HG03558 (cell line): ENCODE results near the gene GPR55.
"Not testable (repeated sequence)": the region's sequence is repeated elsewhere in the genome, so short reads cannot be mapped to it uniquely, and the experiment has no call there.

Experiments
- ATAC-seq: cut with Tn5 transposase; IDR thresholded peaks from one replicate; pipeline ENCODE4 v1.9.1; 2021; ENCODE audit warnings: moderate number of reproducible peaks; ENCODE audit not compliant: unreplicated experiment; ENCODE audit errors: extremely low read depth

Gene GPR55

GRCh38 chr2:230936243-230936642, 11.2 kb upstream of the GPR55 start:
- ATAC-seq, result not testable (repeated sequence)

- no peak for ATAC-seq
Observed at GRCh38 chr2:230935130-230935430, 10.0 kb upstream of the GPR55 start.

GRCh38 chr2:230934231-230935129, 9.4 kb upstream of the GPR55 start:
- ATAC-seq, result no peak

DNA sequence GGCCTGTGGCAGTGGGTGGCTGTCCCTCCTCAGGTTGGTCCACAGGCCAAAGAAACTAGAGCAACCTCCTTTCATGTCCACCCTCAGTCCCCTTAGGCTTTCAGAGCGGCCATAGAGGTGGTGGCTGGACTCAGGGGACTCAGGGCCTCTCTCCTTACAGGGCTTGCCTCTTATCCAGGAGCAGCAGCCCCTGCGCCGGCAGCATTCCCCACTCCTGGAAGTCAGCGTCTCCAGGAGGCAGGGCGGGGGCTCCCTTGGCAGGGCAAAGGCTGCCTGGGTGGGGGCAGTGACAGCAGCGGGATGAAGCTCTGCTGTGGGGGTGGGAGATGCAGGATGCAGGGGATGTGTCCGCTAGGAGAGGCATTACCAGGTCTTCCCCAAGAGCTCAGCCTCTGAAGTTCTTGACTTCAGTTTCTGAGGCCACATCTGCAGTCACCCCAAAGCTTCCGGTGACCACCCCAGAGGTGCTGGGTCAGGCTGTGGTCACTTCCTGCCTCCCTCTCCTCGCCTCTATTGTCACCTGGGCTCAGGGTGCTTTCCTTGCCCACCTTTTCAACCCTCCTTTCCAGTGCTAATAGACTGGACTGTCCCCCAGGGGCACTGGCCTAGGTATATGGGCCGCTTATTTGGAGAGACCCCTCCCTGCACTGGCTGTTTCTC, 8.6 kb upstream of the GPR55 start:
- ATAC-seq, result no peak

DNA sequence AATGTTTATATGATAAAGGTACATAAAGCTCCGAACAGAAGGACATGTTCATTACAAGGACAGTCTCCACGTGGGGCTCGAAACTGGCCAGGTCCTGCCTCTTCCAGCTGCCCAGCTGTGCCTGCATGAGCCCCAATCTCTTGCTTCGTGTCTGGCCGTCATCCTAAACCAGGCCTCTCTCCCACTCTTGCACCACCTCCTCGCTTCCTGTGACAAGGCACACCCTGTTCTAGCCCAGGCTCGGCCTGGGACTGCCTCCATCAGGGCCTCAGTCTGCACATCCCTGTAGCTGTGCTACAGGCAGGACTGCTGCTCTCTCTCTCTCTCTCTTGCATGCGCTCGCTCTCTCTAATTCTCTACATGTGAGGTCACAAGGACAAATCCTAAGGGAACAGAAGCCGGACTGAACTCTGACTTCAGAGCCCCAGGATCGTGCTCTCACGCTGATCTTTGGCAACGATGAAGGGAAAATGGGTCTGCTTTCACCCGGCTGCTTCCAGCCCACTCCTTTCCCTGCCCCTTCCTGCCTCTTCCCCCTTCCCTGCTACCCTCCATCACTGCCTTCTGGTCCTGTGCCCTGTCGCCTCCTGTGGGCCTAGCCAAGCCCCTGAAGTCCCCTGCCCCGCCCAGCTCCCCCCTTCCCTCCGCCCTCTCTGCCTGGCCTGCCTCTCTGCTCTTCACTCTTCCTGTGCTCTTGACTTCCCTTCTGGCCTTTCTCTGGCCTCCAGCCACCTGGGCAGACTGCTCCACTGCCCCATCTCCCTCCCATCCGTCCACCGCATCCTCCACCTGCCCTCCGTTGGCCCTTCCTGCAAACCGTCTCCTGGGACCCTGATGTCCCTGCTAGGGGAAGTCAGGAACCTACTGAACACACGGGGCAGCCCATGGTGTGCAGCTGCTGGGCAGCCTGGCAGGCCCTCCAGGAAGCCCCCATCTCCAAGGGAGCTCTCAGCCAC, 7.8 kb upstream of the GPR55 start:
- no peak for ATAC-seq

DNA sequence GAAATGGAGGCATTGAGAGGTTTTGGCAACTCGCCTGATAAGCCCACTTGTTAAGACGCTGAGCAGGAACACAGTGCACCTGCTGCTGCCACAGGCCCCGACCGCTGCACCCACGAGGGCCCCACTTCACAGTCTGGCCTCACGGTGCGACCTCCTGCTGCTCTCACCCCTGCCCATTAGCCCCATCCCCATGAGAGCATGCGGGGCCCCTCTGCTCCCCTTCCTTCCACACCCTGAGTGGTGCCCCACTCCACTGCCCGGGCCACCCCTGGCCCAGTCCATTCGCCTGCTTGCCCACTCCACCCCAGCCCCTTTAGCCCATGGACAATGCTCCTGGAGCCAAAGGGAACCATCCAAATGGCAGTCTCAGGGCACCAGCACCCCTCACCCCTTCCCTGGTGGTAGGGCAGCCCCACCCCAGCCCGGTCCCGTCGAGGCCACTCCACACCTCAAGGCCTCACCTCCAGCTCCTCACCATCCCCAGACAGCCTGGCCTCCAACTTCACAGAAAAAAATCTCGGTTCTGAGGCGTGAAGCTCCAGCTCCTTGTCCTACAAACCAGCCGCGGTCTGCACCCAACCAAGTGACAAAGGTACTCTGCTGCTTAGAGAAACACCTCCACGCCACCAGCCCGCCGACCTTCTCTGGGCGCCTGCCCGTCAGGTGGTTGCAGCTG, 6.7 kb upstream of the GPR55 start:
- ATAC-seq, result no peak

GRCh38 chr2:230930928-230931555, 6.0 kb upstream of the GPR55 start:
- ATAC-seq, result no peak

- no peak for ATAC-seq
Observed at GRCh38 chr2:230930149-230930780, 5.2 kb upstream of the GPR55 start.

- no peak for ATAC-seq
Observed at GRCh38 chr2:230929381-230930148, 4.5 kb upstream of the GPR55 start.

DNA sequence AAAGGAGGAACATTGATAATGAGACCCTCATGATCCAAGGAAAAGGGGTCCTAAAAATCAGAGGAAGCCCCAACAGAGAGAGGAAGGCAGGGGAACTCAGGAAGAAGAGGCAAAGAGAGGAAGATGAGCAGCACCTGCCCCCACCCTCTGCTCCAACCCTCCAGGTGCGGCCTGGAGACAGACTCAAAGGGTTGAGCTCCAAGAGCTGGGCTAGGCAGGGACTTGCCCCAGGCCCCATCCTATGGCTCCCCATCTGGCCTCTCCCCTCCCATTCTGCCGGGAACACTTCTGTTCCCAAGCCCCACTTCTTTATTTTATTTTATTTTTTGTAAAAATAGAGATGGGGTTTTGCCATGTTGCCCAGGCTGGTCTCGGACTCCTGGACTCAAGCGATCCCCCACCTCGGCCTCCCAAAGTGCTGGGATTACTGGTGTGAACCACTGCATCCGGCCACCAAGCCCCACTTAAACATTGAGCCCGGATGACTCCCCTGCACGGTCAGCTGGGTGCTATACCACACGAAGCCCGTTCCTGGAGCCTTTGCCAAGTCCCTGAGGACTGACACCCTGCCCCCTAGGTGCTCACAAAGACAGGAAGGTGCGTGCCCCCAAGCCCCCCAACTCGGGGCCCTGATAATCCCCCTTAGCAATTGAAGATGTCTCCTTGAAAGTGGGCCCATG, 3.8 kb upstream of the GPR55 start:
- ATAC-seq, result no peak

- no peak for ATAC-seq
Observed at GRCh38 chr2:230927711-230928341, 2.8 kb upstream of the GPR55 start.

GRCh38 chr2:230925879-230926765, 1.1 kb upstream of the GPR55 start:
- ATAC-seq, result no peak

DNA sequence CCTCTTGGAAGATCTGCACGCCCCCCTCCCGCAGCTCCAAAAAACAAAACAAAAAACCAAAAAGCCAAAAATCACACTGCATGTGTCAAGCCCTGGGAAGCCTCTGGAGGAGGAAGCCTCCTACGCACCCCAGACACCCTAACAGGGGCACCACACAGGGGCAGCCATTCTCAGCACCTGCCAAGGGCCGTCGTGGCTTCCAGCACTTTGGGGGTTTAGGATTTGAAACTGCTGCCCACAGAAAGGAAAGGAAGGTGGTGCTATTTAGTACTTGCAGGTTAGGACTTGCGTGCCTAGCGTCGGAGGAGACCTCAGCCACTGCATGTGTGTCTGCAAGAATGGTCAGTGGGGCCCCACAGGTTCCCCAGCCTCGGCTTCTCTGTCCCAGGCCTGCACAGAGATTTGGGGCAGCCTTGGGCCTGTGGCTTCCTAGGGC, 419 bp upstream of the GPR55 start:
- ATAC-seq, result no peak

DNA sequence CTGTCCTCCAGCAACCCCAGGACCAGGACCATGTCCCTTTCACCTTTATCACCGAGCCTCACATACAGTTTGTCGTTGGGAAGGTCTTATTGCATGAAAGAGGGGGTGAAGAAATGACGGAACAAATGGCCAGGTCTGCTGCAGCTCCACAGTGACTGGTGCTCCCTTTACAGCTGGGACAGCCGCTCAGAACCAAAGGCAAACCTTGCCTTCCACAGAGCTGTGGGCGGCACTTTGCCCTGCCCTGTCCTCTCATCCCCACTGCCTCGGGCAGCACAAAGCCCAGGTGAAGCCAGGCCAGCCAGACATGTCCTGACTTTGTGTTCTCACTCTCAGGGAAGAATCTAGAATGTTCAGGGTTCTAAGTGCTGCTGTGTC, 961 bp downstream of the GPR55 start:
- ATAC-seq, result no peak

DNA sequence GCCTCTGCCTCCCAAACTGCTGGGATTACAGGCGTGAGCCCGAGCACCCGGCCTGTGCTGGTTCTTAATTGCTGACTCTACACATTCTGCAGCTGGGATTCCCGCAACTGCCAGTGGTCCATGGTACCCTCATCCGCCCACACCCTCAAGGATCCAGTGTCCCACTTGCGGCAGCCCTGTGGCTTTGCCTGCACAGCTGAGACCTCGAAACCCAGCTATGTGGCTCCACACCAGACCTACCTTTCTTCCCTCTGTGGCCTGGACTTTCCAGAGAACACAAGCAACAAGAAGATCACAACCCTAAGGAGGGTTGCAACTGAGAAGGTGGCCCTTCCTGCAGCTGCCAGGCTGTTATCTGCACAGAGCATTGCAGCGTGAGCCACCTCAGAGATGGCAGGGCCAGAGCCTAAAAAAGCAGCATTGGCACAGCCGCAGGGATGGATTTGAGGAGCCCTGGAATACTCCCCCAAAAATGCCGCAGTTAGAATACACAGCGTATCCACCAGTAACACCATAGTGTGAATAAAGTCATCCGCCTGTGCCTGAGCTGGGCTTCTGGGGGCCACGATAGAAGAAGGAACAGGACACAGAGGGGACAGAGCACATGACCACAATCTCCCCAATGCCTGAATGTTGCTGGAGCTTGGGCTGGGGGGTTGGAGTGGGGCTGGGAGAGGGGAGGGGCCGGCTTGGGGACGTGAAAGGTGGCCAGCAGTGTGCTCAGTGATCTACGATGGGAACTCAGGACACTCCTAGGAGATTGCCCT, 1.9 kb downstream of the GPR55 start:
- no peak for ATAC-seq
